IMR-90 (cell line): ENCODE results near the gene DNAH8. TPM values are rescaled to one million over a fixed set of nuclear protein-coding genes. Genes with fewer than 3 reads are reported as not detected.

Source experiments
- ATAC-seq: fragments of 200-7000 bp; cut with Tn5 transposase; 2 replicates; pipeline ENCODE4 v1.9.1; 2020; ENCODE audit warnings: low read depth, mild to moderate bottlenecking, moderate library complexity
- BruUV-seq: library from RNA; stranded (reverse); fragments of 400-500 nt; replicated peaks from 2 replicates; lab custom pipeline; 2021; lab: Mats Ljungman, UMichigan
- CTCF ChIA-PET: fragments of 300-600 bp; formaldehyde crosslinking; extraction: SDS; loops from one replicate; lab custom pipeline; 2021; ENCODE audit warnings: antibody characterized with exemption; lab: Yijun Ruan, JAX
- POLR2A ChIA-PET: fragments of 300-600 bp; sonication (Branson Sonifier 250); formaldehyde crosslinking; loops from one replicate; lab custom pipeline; 2022; ENCODE audit warnings: antibody characterized with exemption; ENCODE audit not compliant: unreplicated experiment; lab: Charles Lee
- DNase-seq: peaks from one replicate; pipeline ENCODE4 v3.0.0; 2013
- H2AFZ ChIP-seq: replicated peaks from 2 replicates; pipeline ENCODE3; 2013; ENCODE audit warnings: low read length, mild to moderate bottlenecking; ENCODE audit not compliant: poor library complexity
- H2AK5ac ChIP-seq: 2 replicates; pipeline ENCODE4 v1.6.1; 2013; ENCODE audit warnings: low read depth, low read length, inconsistent platforms
- H2AK9ac ChIP-seq: replicated peaks from 2 replicates; pipeline ENCODE3; 2013; ENCODE audit warnings: mild to moderate bottlenecking, low read depth, low read length, moderate library complexity; ENCODE audit not compliant: poor library complexity
- H2BK120ac ChIP-seq: 2 replicates; pipeline ENCODE4 v1.6.1; 2013; ENCODE audit warnings: low read depth, low read length, inconsistent platforms
- H2BK15ac ChIP-seq: 3 replicates; pipeline ENCODE4 v1.6.1; 2013; ENCODE audit warnings: low read depth, low read length, inconsistent platforms
- H2BK20ac ChIP-seq: 2 replicates; pipeline ENCODE4 v1.6.1; 2013; ENCODE audit warnings: low read depth, mild to moderate bottlenecking, inconsistent platforms, low read length, moderate library complexity
- H2BK5ac ChIP-seq: 2 replicates; pipeline ENCODE4 v1.6.1; 2013; ENCODE audit warnings: mild to moderate bottlenecking, low read depth, low read length, inconsistent platforms; ENCODE audit not compliant: poor library complexity, severe bottlenecking
- H3K14ac ChIP-seq: replicated peaks from 2 replicates; pipeline ENCODE4 v1.6.1; 2013; ENCODE audit warnings: low read depth, low read length, inconsistent platforms
- H3K18ac ChIP-seq: 2 replicates; pipeline ENCODE4 v1.6.1; 2013; ENCODE audit warnings: low read depth, low read length, control low read depth
- H3K23ac ChIP-seq: 2 replicates; pipeline ENCODE4 v1.6.1; 2013; ENCODE audit warnings: low read depth, low read length, inconsistent platforms
- H3K27ac ChIP-seq: 2 replicates; pipeline ENCODE4 v1.5.1; 2013; ENCODE audit warnings: mild to moderate bottlenecking, control low read depth, low read length; ENCODE audit not compliant: insufficient read depth
- H3K27me3 ChIP-seq: 2 replicates; pipeline ENCODE4 v1.6.1; 2013; ENCODE audit warnings: low read length; ENCODE audit not compliant: control insufficient read depth, insufficient read depth
- H3K36me3 ChIP-seq: 2 replicates; pipeline ENCODE4 v1.6.1; 2013; ENCODE audit warnings: low read length, mixed read lengths; ENCODE audit not compliant: control insufficient read depth, insufficient read depth
- H3K4ac ChIP-seq: 2 replicates; pipeline ENCODE4 v1.6.1; 2013; ENCODE audit warnings: low read depth, low read length, inconsistent platforms
- H3K4me1 ChIP-seq: 2 replicates; pipeline ENCODE4 v1.6.1; 2013; ENCODE audit warnings: low read length, mixed read lengths; ENCODE audit not compliant: control insufficient read depth, insufficient read depth
- H3K4me2 ChIP-seq: 2 replicates; pipeline ENCODE4 v1.6.1; 2013; ENCODE audit warnings: low read depth, mild to moderate bottlenecking, control low read depth, low read length, moderate library complexity
- H3K4me3 ChIP-seq: 2 replicates; pipeline ENCODE4 v1.5.1; 2013; ENCODE audit warnings: low read depth, mild to moderate bottlenecking, control low read depth, low read length, moderate library complexity; ENCODE audit not compliant: insufficient read depth
- H3K56ac ChIP-seq: 2 replicates; pipeline ENCODE4 v1.6.1; 2013; ENCODE audit warnings: low read length, inconsistent platforms; ENCODE audit not compliant: insufficient read depth; ENCODE audit errors: extremely low read depth
- H3K79me1 ChIP-seq, 2 experiments: 2 replicates each; pipeline ENCODE4 v1.6.1; 2013; ENCODE audit warnings: low read length in 2 of 2, inconsistent platforms in 1 of 2, low read depth in 1 of 2
- H3K9ac ChIP-seq: 2 replicates; pipeline ENCODE4 v1.6.1; 2013; ENCODE audit warnings: low read depth, low read length, control low read depth
- H3K9me1 ChIP-seq: 2 replicates; pipeline ENCODE4 v1.6.1; 2013; ENCODE audit warnings: low read length, inconsistent platforms; ENCODE audit not compliant: insufficient read depth
- H3K9me3 ChIP-seq: 2 replicates; pipeline ENCODE4 v1.6.1; 2013; ENCODE audit warnings: low read length; ENCODE audit not compliant: control insufficient read depth, insufficient read depth
- H4K20me1 ChIP-seq: 2 replicates; pipeline ENCODE4 v1.6.1; 2013; ENCODE audit warnings: low read length, inconsistent platforms; ENCODE audit not compliant: insufficient read depth
- H4K5ac ChIP-seq: 2 replicates; pipeline ENCODE4 v1.6.1; 2013; ENCODE audit warnings: mild to moderate bottlenecking, low read depth, low read length, control low read depth
- H4K8ac ChIP-seq, 2 experiments: 2 replicates each; pipeline ENCODE4 v1.6.1; 2013; ENCODE audit warnings: low read depth in 2 of 2, low read length in 2 of 2, control low read depth in 1 of 2, inconsistent platforms in 1 of 2
- H4K91ac ChIP-seq: 2 replicates; pipeline ENCODE4 v1.6.1; 2013; ENCODE audit warnings: low read depth, low read length, inconsistent platforms; ENCODE audit not compliant: insufficient read depth
- BHLHE40 ChIP-seq: fragments of 150-350 bp; IDR thresholded peaks from 2 replicates; pipeline ENCODE4 v1.6.1; 2016; ENCODE audit warnings: mild to moderate bottlenecking, low read depth, low read length
- CEBPB ChIP-seq: IDR thresholded peaks from 2 replicates; pipeline ENCODE4 v1.6.1; 2012; ENCODE audit warnings: low read depth, low read length, improper control_type of control experiment
- CHD1 ChIP-seq: IDR thresholded peaks from 2 replicates; pipeline ENCODE4 v1.6.1; 2012; ENCODE audit warnings: low read depth, low read length, improper control_type of control experiment
- FOS ChIP-seq: fragments of 150-350 bp; IDR thresholded peaks from 2 replicates; pipeline ENCODE4 v1.6.1; 2016; ENCODE audit warnings: low read depth, low read length
- MAFK ChIP-seq: IDR thresholded peaks from 2 replicates; pipeline ENCODE4 v1.6.1; 2012; ENCODE audit warnings: low read depth, low read length, improper control_type of control experiment
- MAZ ChIP-seq: IDR thresholded peaks from 2 replicates; pipeline ENCODE4 v1.6.1; 2012; ENCODE audit warnings: low read depth, mild to moderate bottlenecking, low read length, improper control_type of control experiment, moderate library complexity, borderline replicate concordance
- MXI1 ChIP-seq: IDR thresholded peaks from 2 replicates; pipeline ENCODE4 v1.6.1; 2012; ENCODE audit warnings: low read depth, mild to moderate bottlenecking, low read length, moderate library complexity, borderline replicate concordance
- NFE2L2 ChIP-seq: fragments of 150-350 bp; IDR thresholded peaks from 2 replicates; pipeline ENCODE4 v1.6.1; 2016; ENCODE audit warnings: low read depth, mild to moderate bottlenecking, low read length
- POLR2A ChIP-seq: IDR thresholded peaks from 2 replicates; pipeline ENCODE4 v1.6.1; 2012; ENCODE audit warnings: mild to moderate bottlenecking, low read depth, low read length
- RAD21 ChIP-seq: IDR thresholded peaks from 2 replicates; pipeline ENCODE4 v1.6.1; 2012; ENCODE audit warnings: low read length, improper control_type of control experiment
- RCOR1 ChIP-seq: IDR thresholded peaks from 2 replicates; pipeline ENCODE4 v1.6.1; 2012; ENCODE audit warnings: mild to moderate bottlenecking, low read length, improper control_type of control experiment; ENCODE audit not compliant: insufficient replicate concordance
- RFX5 ChIP-seq: IDR thresholded peaks from 2 replicates; pipeline ENCODE4 v1.8.0; 2012; ENCODE audit warnings: low read depth, mild to moderate bottlenecking, low read length, moderate library complexity
- SMC3 ChIP-seq: fragments of 150-350 bp; IDR thresholded peaks from 2 replicates; pipeline ENCODE4 v1.6.1; 2016; ENCODE audit warnings: low read depth, mild to moderate bottlenecking, antibody characterized with exemption, low read length, moderate library complexity
- WGBS, 2 experiments: methylation state at CpG; one replicate each; pipeline versions ENCODE4 v1.1.5 to v1.1.7; 2013; ENCODE audit warnings: missing lambda C conversion rate in 2 of 2; ENCODE audit not compliant: insufficient read length in 1 of 2; ENCODE audit errors: extremely low coverage in 2 of 2; 5-methylcytosine and 5-hydroxymethylcytosine counted together
- dilution Hi-C: fragments of 300-500 bp; cut with HindIII; formaldehyde crosslinking; loops from one replicate; pipeline ENCODE4 v1.14.3; 2018; ENCODE audit warnings: low sequenced_read_pairs; ENCODE audit not compliant: unreplicated experiment
- in situ Hi-C: fragments of 300-500 bp; cut with MboI; formaldehyde crosslinking; loops from 3 replicates; pipeline ENCODE4 v1.14.3; 2019; ENCODE audit warnings: low sequenced_read_pairs, inconsistent platforms, mixed read lengths
- intact Hi-C: fragments of 100-400 bp; cut with micrococcal nuclease; formaldehyde crosslinking; loops from 2 replicates; pipeline ENCODE4 v1.10.0; 2022
- polyA plus RNA-seq, 3 experiments: library from polyadenylated mRNA; depleted of rRNA; stranded (reverse); fragments of >200 nt; gene quantifications; 2 replicates each; pipeline ENCODE4 v1.2.3, GENCODE V29; 2012; ENCODE audit warnings: low replicate concordance in 1 of 3
- total RNA-seq: library from RNA; depleted of rRNA; stranded (reverse); fragments of >200 nt; gene quantifications from 2 replicates; pipeline ENCODE4 v1.2.3, GENCODE V29; 2012
- TF ChIP-seq, protein P1 (sequence below): conservative IDR thresholded peaks from 2 replicates; pipeline ENCODE4 v1.5.1; 2012; ENCODE audit warnings: mild to moderate bottlenecking, low read depth, low read length, improper control_type of control experiment
- TF ChIP-seq, protein P2 (sequence below): fragments of 150-350 bp; IDR thresholded peaks from 2 replicates; pipeline ENCODE4 v1.6.1; 2016; ENCODE audit warnings: low read depth, mild to moderate bottlenecking, low read length, moderate library complexity, borderline replicate concordance
- TF ChIP-seq, protein P3 (sequence below): fragments of 150-350 bp; IDR thresholded peaks from 2 replicates; pipeline ENCODE4 v1.6.1; 2017; ENCODE audit warnings: mild to moderate bottlenecking, antibody characterized with exemption, low read length, low read depth

The DNAH8 gene
- total and polyA plus RNA-seq, 2 of the 4 experiments (the other 2 are of a cell fraction), result not detected

DNA sequence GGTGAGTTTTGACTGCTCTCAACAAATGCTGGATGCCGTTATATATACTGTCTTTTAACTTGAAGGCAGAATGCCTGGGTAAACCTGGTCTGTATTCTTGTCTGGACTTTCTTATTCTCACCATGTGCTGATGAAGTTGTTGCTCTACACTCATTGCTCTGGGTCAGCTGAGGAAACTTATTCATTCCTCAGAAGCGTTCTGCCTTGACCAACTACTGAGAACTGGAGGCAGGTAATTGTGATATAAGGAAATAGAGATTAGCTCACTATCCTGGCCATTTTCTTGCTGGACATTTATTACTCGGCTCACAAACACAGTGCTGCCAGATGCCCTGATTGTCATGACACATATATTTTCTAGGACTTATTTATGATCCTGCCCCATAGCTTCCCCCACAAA is 103.6 kb downstream of the DNAH8 start:
- Histone ChIP-seq H4K8ac (no peak overlapping the region), H3K14ac (no peak overlapping the region), H4K91ac (no peak overlapping the region), H3K79me1 (no peaks in the 10 kb centered on the region), H3K18ac (no peak overlapping the region), H3K9me3 (no peaks in the 10 kb centered on the region), H2BK20ac (no peak overlapping the region), H3K23ac (no peak overlapping the region), H3K27ac (no peak overlapping the region), H3K27me3 (no peaks in the 10 kb centered on the region), H4K20me1 (no peaks in the 10 kb centered on the region), H2AK9ac (no peak overlapping the region), H3K4me3 (no peak overlapping the region), H4K5ac (no peak overlapping the region), H3K9ac (no peak overlapping the region), H3K4me1 (no peaks in the 10 kb centered on the region), H2AK5ac (no peak overlapping the region), H3K36me3 (no peaks in the 10 kb centered on the region), H2BK5ac (no peak overlapping the region), H2AFZ (no peak overlapping the region), H3K4me2 (no peak overlapping the region), H3K56ac (no peak overlapping the region), H3K4ac (no peak overlapping the region), H3K9me1 (no peaks in the 10 kb centered on the region), H2BK15ac (no peak overlapping the region), H2BK120ac (no peak overlapping the region)
- no TSS peak for BruUV-seq
- DNase-seq (no peak), ATAC-seq (no peak)
- CTCF ChIA-PET, result no interaction called here
- TF ChIP-seq RFX5 (no peak), POLR2A (no peak), CEBPB (no peak), BHLHE40 (no peak), CHD1 (no peak), MAZ (no peak), NFE2L2 (no peak), RAD21 (no peak), SMC3 (no peak), FOS (no peak), MAFK (no peak), RCOR1 (no peak), MXI1 (no peak)
- TF ChIP-seq, protein P1, sequence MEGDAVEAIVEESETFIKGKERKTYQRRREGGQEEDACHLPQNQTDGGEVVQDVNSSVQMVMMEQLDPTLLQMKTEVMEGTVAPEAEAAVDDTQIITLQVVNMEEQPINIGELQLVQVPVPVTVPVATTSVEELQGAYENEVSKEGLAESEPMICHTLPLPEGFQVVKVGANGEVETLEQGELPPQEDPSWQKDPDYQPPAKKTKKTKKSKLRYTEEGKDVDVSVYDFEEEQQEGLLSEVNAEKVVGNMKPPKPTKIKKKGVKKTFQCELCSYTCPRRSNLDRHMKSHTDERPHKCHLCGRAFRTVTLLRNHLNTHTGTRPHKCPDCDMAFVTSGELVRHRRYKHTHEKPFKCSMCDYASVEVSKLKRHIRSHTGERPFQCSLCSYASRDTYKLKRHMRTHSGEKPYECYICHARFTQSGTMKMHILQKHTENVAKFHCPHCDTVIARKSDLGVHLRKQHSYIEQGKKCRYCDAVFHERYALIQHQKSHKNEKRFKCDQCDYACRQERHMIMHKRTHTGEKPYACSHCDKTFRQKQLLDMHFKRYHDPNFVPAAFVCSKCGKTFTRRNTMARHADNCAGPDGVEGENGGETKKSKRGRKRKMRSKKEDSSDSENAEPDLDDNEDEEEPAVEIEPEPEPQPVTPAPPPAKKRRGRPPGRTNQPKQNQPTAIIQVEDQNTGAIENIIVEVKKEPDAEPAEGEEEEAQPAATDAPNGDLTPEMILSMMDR, result no peak
- TF ChIP-seq, protein P2, sequence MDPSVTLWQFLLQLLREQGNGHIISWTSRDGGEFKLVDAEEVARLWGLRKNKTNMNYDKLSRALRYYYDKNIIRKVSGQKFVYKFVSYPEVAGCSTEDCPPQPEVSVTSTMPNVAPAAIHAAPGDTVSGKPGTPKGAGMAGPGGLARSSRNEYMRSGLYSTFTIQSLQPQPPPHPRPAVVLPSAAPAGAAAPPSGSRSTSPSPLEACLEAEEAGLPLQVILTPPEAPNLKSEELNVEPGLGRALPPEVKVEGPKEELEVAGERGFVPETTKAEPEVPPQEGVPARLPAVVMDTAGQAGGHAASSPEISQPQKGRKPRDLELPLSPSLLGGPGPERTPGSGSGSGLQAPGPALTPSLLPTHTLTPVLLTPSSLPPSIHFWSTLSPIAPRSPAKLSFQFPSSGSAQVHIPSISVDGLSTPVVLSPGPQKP, result no peak
- TF ChIP-seq, protein P3, sequence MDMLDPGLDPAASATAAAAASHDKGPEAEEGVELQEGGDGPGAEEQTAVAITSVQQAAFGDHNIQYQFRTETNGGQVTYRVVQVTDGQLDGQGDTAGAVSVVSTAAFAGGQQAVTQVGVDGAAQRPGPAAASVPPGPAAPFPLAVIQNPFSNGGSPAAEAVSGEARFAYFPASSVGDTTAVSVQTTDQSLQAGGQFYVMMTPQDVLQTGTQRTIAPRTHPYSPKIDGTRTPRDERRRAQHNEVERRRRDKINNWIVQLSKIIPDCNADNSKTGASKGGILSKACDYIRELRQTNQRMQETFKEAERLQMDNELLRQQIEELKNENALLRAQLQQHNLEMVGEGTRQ, result no peak
- in situ Hi-C loops (no loop called here), intact Hi-C loops (loop anchor here (5.0 kb wide), 1 partner anchor 1569 kb away; no protein-coding TSS in a partner anchor), dilution Hi-C loops (no loop called here)
- POLR2A ChIA-PET, result no interaction called here
- WGBS, 2 experiments, result 83% methylated on average over 1 of the region's 3 CpGs; no CpG with 5 or more reads in 1 of the 2 experiments
